ENCODE measurements around the gene CAMTA1.

CAMTA1 gene

GRCh38 chr1:7534061-7534825 is 749.0 kb downstream of the CAMTA1 start:
- DNase-seq (ENCODE audit: low spot score): no peak

DNA sequence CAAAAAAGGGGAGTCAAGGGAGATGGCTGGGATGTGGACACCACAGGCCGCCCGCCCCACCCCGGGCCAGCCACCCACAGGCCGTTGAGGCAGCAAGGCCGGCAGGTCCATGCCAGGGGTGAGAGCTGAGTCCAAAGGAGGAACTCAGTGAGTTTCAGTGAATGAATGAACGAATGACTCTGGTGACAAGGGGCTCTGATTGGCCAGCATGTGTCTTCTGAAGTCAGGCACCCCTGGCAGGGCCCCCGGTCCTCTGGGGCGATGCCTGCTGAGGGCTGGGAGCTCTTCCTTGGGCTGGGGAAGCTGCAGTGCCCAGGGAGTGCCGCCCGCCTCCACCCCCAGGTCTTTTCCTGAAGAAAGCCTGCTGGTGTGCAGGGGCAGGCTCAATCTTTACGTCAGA is 749.8 kb downstream of the CAMTA1 start:
- DNase-seq (ENCODE audit: low spot score): no peak

GRCh38 chr1:7535934-7536878 is 751.0 kb downstream of the CAMTA1 start:
- DNase-seq (ENCODE audit: low spot score): no peak

GRCh38 chr1:7536891-7537591 is 751.8 kb downstream of the CAMTA1 start:
- no peak for DNase-seq (ENCODE audit: low spot score)

- no peak for DNase-seq (ENCODE audit: low spot score)
Measured at GRCh38 chr1:7538033-7538432, 752.8 kb downstream of the CAMTA1 start.

- DNase-seq (ENCODE audit: low spot score): no peak
Measured at GRCh38 chr1:7538849-7539768, 753.9 kb downstream of the CAMTA1 start.

DNA sequence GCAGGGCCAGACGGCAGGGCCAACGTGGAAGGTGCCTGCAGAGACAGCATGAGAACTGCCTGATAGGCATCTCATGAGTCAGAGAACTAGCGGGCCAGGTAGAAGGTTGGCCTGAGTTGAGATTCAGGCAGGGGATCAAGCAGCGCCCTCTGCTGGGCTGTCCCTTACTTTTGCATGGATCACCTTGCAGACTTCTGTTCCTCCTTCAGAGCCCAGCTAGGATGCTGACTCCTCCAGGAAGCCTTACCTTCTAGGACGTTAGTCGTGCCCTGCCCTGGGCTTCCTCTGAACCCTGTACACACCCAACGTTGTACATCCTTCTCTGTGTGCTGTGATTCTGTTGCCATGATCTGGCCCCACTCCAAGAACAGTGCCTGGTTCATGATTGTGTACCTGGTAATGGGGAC is 754.5 kb downstream of the CAMTA1 start:
- peak; percentile 39 for DNase-seq (ENCODE audit: low spot score)

- DNase-seq (ENCODE audit: low spot score): no peak
Measured at GRCh38 chr1:7540816-7541215, 755.6 kb downstream of the CAMTA1 start.

DNA sequence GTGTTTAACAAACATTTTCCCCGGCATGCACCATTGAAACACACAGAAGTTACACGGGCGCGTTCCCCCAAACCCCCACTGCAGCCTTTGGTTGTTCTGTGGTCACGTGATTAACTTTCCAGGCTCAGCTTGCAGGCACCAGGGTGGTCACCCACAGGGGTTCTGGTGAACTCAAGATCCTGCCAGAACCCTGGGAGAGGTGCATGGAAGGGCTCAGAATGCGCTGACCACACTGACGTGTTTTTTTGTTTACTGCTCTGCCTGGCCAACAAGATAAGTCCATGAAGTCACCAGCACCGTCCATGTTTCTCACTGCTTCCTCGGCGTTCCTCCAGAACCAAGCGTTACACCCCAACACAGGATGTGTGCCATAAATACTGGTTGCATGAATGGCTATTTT is 756.4 kb downstream of the CAMTA1 start:
- no peak for DNase-seq (ENCODE audit: low spot score)

GRCh38 chr1:7543718-7544090 is 758.5 kb downstream of the CAMTA1 start:
- DNase-seq (ENCODE audit: low spot score): no peak

DNA sequence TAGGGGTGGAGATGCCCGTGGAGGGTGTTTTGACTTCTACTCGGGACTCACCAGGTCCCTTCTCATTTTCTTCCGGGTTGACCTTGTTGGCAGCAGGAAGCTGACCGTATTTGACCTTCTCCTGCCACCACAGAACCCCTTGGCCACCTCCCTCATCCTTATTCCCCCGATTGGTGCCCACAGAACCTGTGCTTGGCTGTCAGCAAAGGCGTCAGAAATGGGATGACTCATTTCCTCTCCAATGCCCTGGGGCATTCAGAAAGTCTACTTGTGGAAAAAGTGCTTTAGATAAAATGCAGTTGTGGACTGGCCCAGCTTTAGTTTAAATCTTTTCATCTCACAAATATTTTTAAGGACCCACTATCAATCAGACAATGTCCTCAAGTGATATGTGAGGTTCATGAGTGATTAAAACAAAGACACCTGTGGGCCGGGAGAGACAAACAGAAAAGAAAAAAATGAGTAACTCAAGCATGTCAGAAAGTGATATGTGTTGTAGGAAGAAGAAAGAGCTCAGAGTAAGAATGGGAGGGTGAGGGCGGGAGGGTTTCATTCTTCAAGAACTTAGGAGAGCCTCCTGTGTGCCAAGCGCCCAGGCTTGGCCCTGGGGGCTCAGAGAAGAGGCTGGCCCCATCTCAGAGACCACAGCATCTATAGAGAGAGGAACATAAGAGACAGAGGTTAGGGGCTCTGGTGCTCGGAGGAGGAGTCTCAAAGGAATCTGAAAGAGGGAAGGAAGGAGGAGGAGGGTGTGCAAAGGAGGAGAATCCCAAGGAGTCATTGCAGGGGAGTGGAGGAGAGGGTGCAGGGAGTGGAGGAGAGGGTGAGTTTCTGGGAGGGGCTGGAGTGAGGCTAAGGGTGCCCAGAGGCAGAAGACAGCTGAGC is 764.3 kb downstream of the CAMTA1 start:
- no peak for DNase-seq (ENCODE audit: low spot score)

GRCh38 chr1:7550261-7550865 is 765.1 kb downstream of the CAMTA1 start:
- no peak for DNase-seq (ENCODE audit: low spot score)

DNA sequence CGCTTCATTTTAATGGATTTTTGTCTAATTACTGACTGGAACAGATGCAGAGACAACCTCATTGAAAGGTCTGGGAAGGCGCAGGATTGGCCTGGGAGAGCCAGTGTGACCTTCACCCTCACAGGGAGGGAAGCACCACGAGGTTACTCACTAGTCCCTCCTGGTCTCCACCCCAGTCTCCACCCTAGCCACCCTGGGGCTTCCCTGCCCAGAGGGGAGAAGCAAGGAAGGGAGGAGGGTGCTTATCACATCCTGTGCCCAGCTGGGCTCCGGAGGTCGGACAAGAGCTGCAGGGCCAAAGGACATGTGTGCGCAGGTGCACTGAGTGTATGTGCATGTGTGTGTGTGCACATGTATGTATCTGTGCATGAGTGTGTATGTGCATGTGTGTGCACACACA is 765.7 kb downstream of the CAMTA1 start:
- no peak for DNase-seq (ENCODE audit: low spot score)

DNA sequence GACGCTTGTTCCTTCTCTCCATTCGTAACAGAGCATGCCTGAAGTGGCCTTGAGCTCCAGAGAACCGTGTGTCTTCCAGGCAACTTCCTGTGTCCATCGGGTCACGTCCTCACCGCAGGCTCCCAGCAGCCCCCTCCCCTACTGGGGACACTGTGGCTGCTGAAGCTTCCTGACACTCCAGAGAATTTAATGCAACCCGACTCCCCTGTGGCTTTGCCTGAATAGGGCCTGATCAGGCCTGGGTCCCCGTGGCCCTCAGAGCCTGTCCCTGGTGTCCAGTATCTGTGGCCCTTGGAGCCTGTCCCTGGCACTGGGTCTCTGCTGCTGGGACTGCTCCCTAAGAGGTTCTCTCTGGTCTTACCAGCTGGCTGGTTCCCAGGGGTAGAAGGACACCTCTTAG is 766.2 kb downstream of the CAMTA1 start:
- no peak for DNase-seq (ENCODE audit: low spot score)

GRCh38 chr1:7552402-7552801 is 767.1 kb downstream of the CAMTA1 start:
- DNase-seq (ENCODE audit: low spot score): no peak

DNA sequence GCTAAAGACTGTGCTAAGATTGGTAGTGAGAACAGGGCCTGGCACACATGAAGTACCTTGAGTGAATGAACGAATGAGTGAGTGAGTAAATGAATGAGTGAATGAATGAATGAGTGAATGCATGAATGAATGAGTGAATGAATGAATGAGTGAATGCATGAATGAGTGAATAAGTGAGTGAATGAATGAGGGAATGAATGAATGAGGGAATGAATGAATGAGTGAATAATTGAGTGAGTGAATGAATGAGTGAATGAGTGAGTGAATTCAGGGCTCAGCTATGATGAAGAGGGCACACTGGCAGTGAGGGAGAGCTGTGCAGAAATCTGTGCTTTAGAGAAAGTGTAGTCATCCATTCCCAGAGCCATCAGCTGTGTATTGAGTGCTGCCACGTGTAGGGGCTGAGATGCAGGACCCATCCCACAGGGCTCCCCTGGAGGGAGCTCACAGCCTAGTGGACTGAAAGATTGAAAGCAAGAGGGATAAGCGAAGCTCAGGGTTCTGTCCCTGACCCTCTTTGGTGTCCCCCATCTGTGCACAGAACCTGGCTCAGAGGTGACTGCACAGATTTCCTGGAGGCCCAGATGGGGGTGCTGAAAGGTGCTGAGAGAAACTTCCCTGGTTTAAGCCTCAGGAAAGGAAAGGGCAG is 767.9 kb downstream of the CAMTA1 start:
- DNase-seq (ENCODE audit: low spot score): peak; percentile 28

DNA sequence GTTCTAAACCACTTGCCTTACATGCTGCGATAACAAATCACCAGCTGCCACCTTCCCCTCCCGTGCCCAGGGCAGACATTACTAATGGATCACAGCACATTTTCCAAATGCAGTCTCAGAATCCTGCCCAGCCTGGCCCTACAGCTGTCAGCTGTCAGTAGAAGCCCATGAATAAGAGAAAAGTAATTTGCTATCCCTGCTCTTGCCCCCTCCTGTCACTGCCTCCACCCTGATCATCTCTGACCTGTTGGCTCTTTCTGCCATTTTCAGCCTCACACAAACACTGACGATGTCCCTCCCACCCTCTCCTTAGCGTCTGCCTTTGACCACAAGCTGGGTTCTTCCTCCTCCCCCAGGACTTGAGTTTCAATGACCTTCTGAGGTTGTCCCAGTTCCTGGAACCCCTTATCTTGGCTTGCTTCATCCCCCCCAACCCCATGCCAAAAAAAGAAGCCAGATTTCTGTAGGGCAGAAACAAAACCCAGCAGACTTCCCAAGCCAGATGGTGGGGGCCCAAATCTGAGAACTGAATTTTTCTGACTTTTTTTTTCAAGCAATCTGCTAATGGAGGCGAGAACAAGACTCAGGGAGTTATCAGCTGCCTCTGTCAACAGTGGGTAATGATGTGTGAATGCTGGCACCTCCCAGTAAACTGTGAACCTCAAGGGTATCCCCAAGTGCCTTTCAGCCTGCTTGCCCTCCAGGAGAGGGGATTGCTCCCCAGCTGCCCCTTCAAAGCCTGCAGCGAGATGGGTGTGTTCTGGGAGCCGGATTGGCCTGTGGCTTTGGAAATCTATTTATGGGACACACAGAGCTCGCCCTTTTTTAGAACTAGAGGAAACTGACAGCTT is 769.4 kb downstream of the CAMTA1 start:
- no peak for DNase-seq (ENCODE audit: low spot score)

DNA sequence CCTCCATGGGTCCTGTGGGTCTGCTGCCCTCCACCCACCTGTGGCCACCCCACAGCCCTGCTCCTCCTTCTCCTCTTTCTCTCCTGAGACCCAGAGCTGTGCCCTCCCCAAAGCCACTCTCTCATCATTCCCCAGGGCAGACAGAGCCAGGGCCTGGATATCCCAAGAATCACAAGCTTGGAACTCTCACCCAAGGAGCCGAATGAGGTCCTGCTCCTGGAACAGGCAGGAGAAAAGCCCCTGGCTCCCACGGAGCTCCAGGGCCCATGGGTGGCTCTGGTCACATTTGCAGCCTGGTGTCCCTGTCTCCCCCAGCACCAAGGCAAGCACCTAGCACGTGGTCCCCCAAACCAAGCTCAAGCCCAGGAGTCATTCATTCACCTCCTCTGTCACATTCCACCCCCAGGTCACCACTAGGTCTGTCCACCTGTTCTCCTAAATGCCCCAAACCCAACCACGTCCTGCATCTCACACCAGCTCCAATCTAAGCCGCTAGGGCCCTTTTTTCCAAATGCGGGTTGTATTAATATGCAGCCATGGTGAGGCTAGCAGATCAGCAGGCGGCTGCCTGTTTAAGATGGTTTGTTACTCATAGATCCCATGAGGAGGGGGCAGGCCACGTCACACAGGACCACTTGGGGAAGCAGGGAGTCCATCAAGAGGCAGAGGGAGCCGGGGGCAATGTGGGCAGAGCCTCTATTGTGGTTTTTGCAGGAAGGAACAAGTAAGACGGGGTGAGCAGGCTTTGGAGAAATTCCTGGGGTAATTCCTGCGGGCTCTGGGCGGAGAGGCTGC is 770.3 kb downstream of the CAMTA1 start:
- no peak for DNase-seq (ENCODE audit: low spot score)

All from NAMALWA (cell line).